KOPT-K1 (cell line): ENCODE data around the gene LMAN2L.
"Not testable (repeated sequence)": the region's sequence is repeated elsewhere in the genome, so short reads cannot be mapped to it uniquely, and the experiment has no call there.

Source experiments
- H3K27ac ChIP-seq: fragments of 200-600 bp; sonication (generic); 2 replicates; pipeline ENCODE4 v1.5.1; 2016; ENCODE audit warnings: antibody characterized with exemption, mild to moderate bottlenecking, low read depth, low read length; ENCODE audit not compliant: poor library complexity, severe bottlenecking
- H3K36me3 ChIP-seq: fragments of 200-600 bp; sonication (generic); 2 replicates; pipeline ENCODE4 v1.5.1; 2017; ENCODE audit warnings: antibody characterized with exemption, mild to moderate bottlenecking, low read length, moderate library complexity; ENCODE audit not compliant: insufficient read depth
- H3K9me3 ChIP-seq: fragments of 200-600 bp; sonication (generic); 2 replicates; pipeline ENCODE4 v1.5.1; 2017; ENCODE audit warnings: antibody characterized with exemption, low read length, mild to moderate bottlenecking; ENCODE audit not compliant: insufficient read depth, poor library complexity, severe bottlenecking

Gene LMAN2L

GRCh38 chr2:96688649-96689430 lies 51.0 kb downstream of the LMAN2L start:
- Histone ChIP-seq H3K27ac (no peak overlapping the region), H3K36me3 (no peaks in the 10 kb centered on the region), H3K9me3 (no peaks in the 10 kb centered on the region)

- Histone ChIP-seq H3K9me3 (no peaks in the 10 kb centered on the region), H3K27ac (no peak overlapping the region), H3K36me3 (no peaks in the 10 kb centered on the region)
Observed at GRCh38 chr2:96687711-96688640, 51.9 kb downstream of the LMAN2L start.

GRCh38 chr2:96687266-96687665 lies 52.6 kb downstream of the LMAN2L start:
- no peaks in the 10 kb centered on the region for H3K36me3 ChIP-seq
- H3K9me3 ChIP-seq: no peaks in the 10 kb centered on the region
- H3K27ac ChIP-seq: no peak overlapping the region

GRCh38 chr2:96685577-96686459 lies 54.0 kb downstream of the LMAN2L start:
- Histone ChIP-seq H3K9me3 (no peaks in the 10 kb centered on the region), H3K27ac (no peak overlapping the region), H3K36me3 (no peaks in the 10 kb centered on the region)

GRCh38 chr2:96684883-96685576 lies 54.8 kb downstream of the LMAN2L start:
- Histone ChIP-seq H3K27ac (no peak overlapping the region), H3K9me3 (no peaks in the 10 kb centered on the region), H3K36me3 (no peaks in the 10 kb centered on the region)

- H3K27ac ChIP-seq: no peak overlapping the region
- no peaks in the 10 kb centered on the region for H3K36me3 ChIP-seq
- no peaks in the 10 kb centered on the region for H3K9me3 ChIP-seq
Observed at GRCh38 chr2:96683972-96684820, 55.7 kb downstream of the LMAN2L start.

- Histone ChIP-seq H3K27ac (no peak overlapping the region), H3K9me3 (no peaks in the 10 kb centered on the region), H3K36me3 (no peaks in the 10 kb centered on the region)
Observed at GRCh38 chr2:96683307-96683706, 56.6 kb downstream of the LMAN2L start.

- H3K9me3 ChIP-seq: no peaks in the 10 kb centered on the region
- no peak overlapping the region for H3K27ac ChIP-seq
Observed at GRCh38 chr2:96681540-96681939, 58.3 kb downstream of the LMAN2L start.

GRCh38 chr2:96680561-96681141 lies 59.2 kb downstream of the LMAN2L start:
- H3K9me3 ChIP-seq: no peaks in the 10 kb centered on the region
- H3K27ac ChIP-seq: no peak overlapping the region

More at GRCh38 chr2:96681540-96681939, 58.3 kb downstream of the LMAN2L start:
- H3K36me3 ChIP-seq: no peaks in the 10 kb centered on the region

GRCh38 chr2:96679848-96680247 lies 60.0 kb downstream of the LMAN2L start:
- H3K9me3 ChIP-seq: no peaks in the 10 kb centered on the region
- H3K27ac ChIP-seq: no peak overlapping the region
- H3K36me3 ChIP-seq: no peaks in the 10 kb centered on the region

More at GRCh38 chr2:96680561-96681141, 59.2 kb downstream of the LMAN2L start:
- H3K36me3 ChIP-seq: no peaks in the 10 kb centered on the region

- Histone ChIP-seq H3K27ac (no peak overlapping the region), H3K36me3 (no peaks in the 10 kb centered on the region), H3K9me3 (no peaks in the 10 kb centered on the region)
Observed at GRCh38 chr2:96669539-96670215, 70.2 kb downstream of the LMAN2L start.

- H3K36me3 ChIP-seq: no peaks in the 10 kb centered on the region
- H3K9me3 ChIP-seq: no peaks in the 10 kb centered on the region
- H3K27ac ChIP-seq: no peak overlapping the region
Observed at GRCh38 chr2:96668771-96669170, 71.1 kb downstream of the LMAN2L start.

- H3K36me3 ChIP-seq, H3K9me3 ChIP-seq, H3K27ac ChIP-seq: not testable (repeated sequence)
Observed at GRCh38 chr2:96665717-96666116, 74.1 kb downstream of the LMAN2L start.
